GM19397 (cell line): ENCODE measurements around the gene WARS2.
"Not testable (repeated sequence)": the region's sequence is repeated elsewhere in the genome, so short reads cannot be mapped to it uniquely, and the experiment has no call there.

ENCODE experiments used
- ATAC-seq: cut with Tn5 transposase; IDR thresholded peaks from one replicate; pipeline ENCODE4 v1.9.1; 2021; ENCODE audit warnings: mild to moderate bottlenecking, moderate library complexity; ENCODE audit not compliant: unreplicated experiment

The WARS2 gene

GRCh38 chr1:119141020-119141424, 569 bp upstream of the WARS2 start:
- ATAC-seq = no peak

- peak; percentile 21 for ATAC-seq
Observed at GRCh38 chr1:119139857-119140176, 636 bp downstream of the WARS2 start.

GRCh38 chr1:119139403-119139802, 1.1 kb downstream of the WARS2 start:
- ATAC-seq = no peak

- no peak for ATAC-seq
Observed at GRCh38 chr1:119136401-119136800, 4.1 kb downstream of the WARS2 start.

- no peak for ATAC-seq
Observed at GRCh38 chr1:119133987-119134386, 6.5 kb downstream of the WARS2 start.

GRCh38 chr1:119132179-119132578, 8.3 kb downstream of the WARS2 start:
- ATAC-seq = no peak

- ATAC-seq = no peak
Observed at GRCh38 chr1:119125874-119126273, 14.6 kb downstream of the WARS2 start.

GRCh38 chr1:119124764-119125163, 15.7 kb downstream of the WARS2 start:
- ATAC-seq = no peak

- not testable (repeated sequence) for ATAC-seq
Observed at GRCh38 chr1:119121872-119122271, 18.6 kb downstream of the WARS2 start.

GRCh38 chr1:119116725-119117124, 23.7 kb downstream of the WARS2 start:
- ATAC-seq = no peak

- ATAC-seq = no peak
Observed at GRCh38 chr1:119115736-119116135, 24.7 kb downstream of the WARS2 start.

- no peak for ATAC-seq
Observed at GRCh38 chr1:119115311-119115710, 25.1 kb downstream of the WARS2 start.

- ATAC-seq = no peak
Observed at GRCh38 chr1:119114786-119115185, 25.7 kb downstream of the WARS2 start.

- no peak for ATAC-seq
Observed at GRCh38 chr1:119112791-119113190, 27.7 kb downstream of the WARS2 start.

- no peak for ATAC-seq
Observed at GRCh38 chr1:119112244-119112643, 28.2 kb downstream of the WARS2 start.

GRCh38 chr1:119108988-119109387, 31.5 kb downstream of the WARS2 start:
- ATAC-seq = no peak

- no peak for ATAC-seq
Observed at GRCh38 chr1:119103764-119104163, 36.7 kb downstream of the WARS2 start.

- no peak for ATAC-seq
Observed at GRCh38 chr1:119102051-119102450, 38.4 kb downstream of the WARS2 start.

- ATAC-seq = no peak
Observed at GRCh38 chr1:119101563-119101962, 38.9 kb downstream of the WARS2 start.

- ATAC-seq = no peak
Observed at GRCh38 chr1:119099775-119100174, 40.7 kb downstream of the WARS2 start.

- ATAC-seq = no peak
Observed at GRCh38 chr1:119097380-119097779, 43.1 kb downstream of the WARS2 start.

GRCh38 chr1:119093721-119094120, 46.7 kb downstream of the WARS2 start:
- no peak for ATAC-seq

GRCh38 chr1:119091618-119092017, 48.8 kb downstream of the WARS2 start:
- ATAC-seq = no peak

GRCh38 chr1:119090250-119090649, 50.2 kb downstream of the WARS2 start:
- no peak for ATAC-seq
